Hematopoietic multipotent progenitor cell (in vitro differentiated cells): ENCODE measurements around the gene MTA1. TPM values are rescaled to one million over a fixed set of nuclear protein-coding genes. Genes with fewer than 3 reads are reported as not detected.
A peak's percentile ranks its signal among the peaks of the same experiment; 100 is the strongest.

ENCODE experiments used
- DNase-seq, 3 donors: peaks; one replicate each; pipeline ENCODE4 v3.0.0-alpha.2; 2011 to 2015; ENCODE audit warnings: low read depth in 2 of 3, low spot score in 2 of 3
- total RNA-seq: library from RNA; depleted of rRNA; stranded (reverse); fragments of >200 nt; gene quantifications from one replicate; pipeline ENCODE4 v1.2.3, GENCODE V29; 2012

The MTA1 gene
- total RNA-seq, 1 donor, result 110 TPM

- DNase-seq, result peak in 2 of 3 donors; percentile 23 to 31
Measured at GRCh38 chr14:105421723-105422615, 2.3 kb downstream of the MTA1 start.

- DNase-seq, result no peak
Measured at GRCh38 chr14:105422695-105423487, 3.3 kb downstream of the MTA1 start.

- no peak for DNase-seq
Measured at GRCh38 chr14:105423488-105424195, 4.0 kb downstream of the MTA1 start.

GRCh38 chr14:105424861-105425260 is 5.2 kb downstream of the MTA1 start:
- DNase-seq, result no peak

- no peak for DNase-seq
Measured at GRCh38 chr14:105425823-105426247, 6.2 kb downstream of the MTA1 start.

- DNase-seq, result no peak
Measured at GRCh38 chr14:105426416-105427130, 6.9 kb downstream of the MTA1 start.

- DNase-seq, result no peak
Measured at GRCh38 chr14:105427412-105427811, 7.8 kb downstream of the MTA1 start.

- no peak for DNase-seq
Measured at GRCh38 chr14:105427936-105428485, 8.4 kb downstream of the MTA1 start.

- DNase-seq, result no peak
Measured at GRCh38 chr14:105430042-105430441, 10.4 kb downstream of the MTA1 start.

GRCh38 chr14:105430565-105430964 is 10.9 kb downstream of the MTA1 start:
- DNase-seq, result no peak

- DNase-seq, result no peak
Measured at GRCh38 chr14:105431256-105431655, 11.6 kb downstream of the MTA1 start.

- DNase-seq, result no peak
Measured at GRCh38 chr14:105432657-105433056, 13.0 kb downstream of the MTA1 start.

- DNase-seq, result no peak
Measured at GRCh38 chr14:105433161-105433605, 13.6 kb downstream of the MTA1 start.

GRCh38 chr14:105436402-105436801 is 16.8 kb downstream of the MTA1 start:
- no peak for DNase-seq

GRCh38 chr14:105436891-105437722 is 17.5 kb downstream of the MTA1 start:
- DNase-seq, result no peak

GRCh38 chr14:105437723-105438500 is 18.3 kb downstream of the MTA1 start:
- no peak for DNase-seq

- no peak for DNase-seq
Measured at GRCh38 chr14:105439179-105439578, 19.6 kb downstream of the MTA1 start.
